B cell (primary cell): ENCODE results near the gene CBLN2. TPM values are rescaled to one million over a fixed set of nuclear protein-coding genes. Genes with fewer than 3 reads are reported as not detected.

Source experiments
- ATAC-seq: fragments of 200-7000 bp; cut with Tn5 transposase; one replicate; pipeline ENCODE4 v1.10.0; 2021; ENCODE audit warnings: low read depth, mild to moderate bottlenecking, moderate number of reproducible peaks, moderate library complexity
- CTCF ChIA-PET: fragments of 350-600 bp; sonication (Branson Sonifier 250); formaldehyde crosslinking; loops from one replicate; lab custom pipeline; 2021; ENCODE audit warnings: antibody characterized with exemption, inconsistent platforms; lab: Charles Lee
- POLR2A ChIA-PET: fragments of 350-600 bp; sonication (Branson Sonifier 250); formaldehyde crosslinking; loops from one replicate; lab custom pipeline; 2021; ENCODE audit warnings: antibody characterized with exemption; lab: Charles Lee
- DNase-seq: peaks from one replicate; pipeline ENCODE4 v3.0.0; 2013
- H2AFZ ChIP-seq: 2 replicates; pipeline ENCODE4 v1.6.1; 2012; ENCODE audit warnings: mild to moderate bottlenecking, low read depth, low read length; ENCODE audit not compliant: insufficient read depth, poor library complexity, severe bottlenecking
- H3K27ac ChIP-seq, 2 donors: 1 replicate in 1 of 2; 2 replicates in 1 of 2; pipeline ENCODE4 v1.5.1; 2012 to 2013; ENCODE audit warnings: low read length in 2 of 2, mild to moderate bottlenecking in 2 of 2, moderate library complexity in 1 of 2
- H3K27me3 ChIP-seq, 4 experiments: fragments of 200-600 bp in 1 of 4; sonication (generic) in 1 of 4; replicated peaks in 1 of 4; 1 replicate in 2 of 4; 2 replicates in 2 of 4; pipeline versions ENCODE4 v1.6.1 to v1.7.0; 2013 to 2016; ENCODE audit warnings: low read length in 3 of 4, mild to moderate bottlenecking in 2 of 4, mixed read lengths in 1 of 4, moderate library complexity in 1 of 4; ENCODE audit not compliant: insufficient read depth in 4 of 4, control insufficient read depth in 3 of 4; ENCODE audit errors: control extremely low read depth in 1 of 4
- H3K36me3 ChIP-seq, 2 experiments: replicated peaks in 1 of 2; 1 replicate in 1 of 2; 2 replicates in 1 of 2; pipeline versions ENCODE4 v1.6.1 to v1.7.1; 2013; ENCODE audit warnings: low read length in 1 of 2; ENCODE audit not compliant: insufficient read depth in 2 of 2, control insufficient read depth in 1 of 2; ENCODE audit errors: control extremely low read depth in 1 of 2, extremely low read depth in 1 of 2
- H3K4me1 ChIP-seq, 2 donors: fragments of 200-600 bp in 1 of 2; sonication (generic) in 1 of 2; 1 replicate in 1 of 2; 2 replicates in 1 of 2; pipeline versions ENCODE4 v1.5.1 to v1.6.1; 2013 to 2017; ENCODE audit warnings: low read length in 2 of 2; ENCODE audit not compliant: control insufficient read depth in 2 of 2, insufficient read depth in 2 of 2
- H3K4me2 ChIP-seq: replicated peaks from 2 replicates; pipeline ENCODE3; 2012; ENCODE audit warnings: mild to moderate bottlenecking, low read depth, low read length; ENCODE audit not compliant: poor library complexity, severe bottlenecking
- H3K4me3 ChIP-seq, 5 experiments: fragments of 200-600 bp in 1 of 5; sonication (generic) in 1 of 5; 1 replicate in 3 of 5; 2 replicates in 2 of 5; pipeline versions ENCODE4 v1.5.1 to v1.7.0; 2011 to 2016; ENCODE audit warnings: low read length in 4 of 5, mild to moderate bottlenecking in 4 of 5, low read depth in 2 of 5, control low read depth in 1 of 5, moderate library complexity in 1 of 5; ENCODE audit not compliant: insufficient read depth in 1 of 5; ENCODE audit errors: control extremely low read depth in 1 of 5, extremely low read depth in 1 of 5
- H3K79me2 ChIP-seq: fragments of 200-600 bp; sonication (generic); one replicate; pipeline ENCODE4 v1.6.0; 2016; ENCODE audit warnings: low read length; ENCODE audit not compliant: control insufficient read depth, insufficient read depth
- H3K9ac ChIP-seq: fragments of 200-600 bp; sonication (generic); 2 replicates; pipeline ENCODE4 v1.6.1; 2017; ENCODE audit warnings: mild to moderate bottlenecking, low read length, moderate library complexity
- H3K9me3 ChIP-seq, 3 donors: one replicate each; pipeline versions ENCODE4 v1.6.1 to v1.7.1; 2013; ENCODE audit warnings: low read length in 2 of 3; ENCODE audit not compliant: control insufficient read depth in 2 of 3, insufficient read depth in 1 of 3; ENCODE audit errors: control extremely low read depth in 1 of 3
- H4K20me1 ChIP-seq: 2 replicates; pipeline ENCODE4 v1.6.0; 2012; ENCODE audit warnings: mild to moderate bottlenecking, low read length; ENCODE audit not compliant: insufficient read depth, control insufficient read depth, poor library complexity, severe bottlenecking
- H3K27ac Mint-ChIP-seq: one replicate; pipeline ENCODE4 v1.8.0; 2021; ENCODE audit warnings: mixed read lengths
- H3K27me3 Mint-ChIP-seq: one replicate; pipeline ENCODE4 v1.8.0; 2021; ENCODE audit warnings: mixed read lengths
- H3K4me1 Mint-ChIP-seq: one replicate; pipeline ENCODE4 v1.8.0; 2021; ENCODE audit warnings: mixed read lengths
- H3K4me3 Mint-ChIP-seq: one replicate; pipeline ENCODE4 v1.8.0; 2021; ENCODE audit warnings: mixed read lengths
- H3K9me3 Mint-ChIP-seq: one replicate; pipeline ENCODE4 v1.8.0; 2022; ENCODE audit warnings: mixed read lengths; ENCODE audit not compliant: insufficient read depth
- EZH2 ChIP-seq: IDR thresholded peaks from 2 replicates; pipeline ENCODE4 v1.6.1; 2012; ENCODE audit warnings: borderline replicate concordance, low read depth, mild to moderate bottlenecking, moderate library complexity, low read length; ENCODE audit not compliant: insufficient read depth, poor library complexity, severe bottlenecking
- WGBS: methylation state at CpG from one replicate; pipeline ENCODE4 v1.1.5; 2013; ENCODE audit warnings: missing lambda C conversion rate; ENCODE audit not compliant: insufficient coverage; 5-methylcytosine and 5-hydroxymethylcytosine counted together
- intact Hi-C: fragments of 100-400 bp; cut with micrococcal nuclease; formaldehyde crosslinking; loops from one replicate; pipeline ENCODE4 v1.10.0; 2022
- polyA plus RNA-seq: library from polyadenylated mRNA; depleted of rRNA; stranded (reverse); fragments of >200 nt; gene quantifications from 2 replicates; pipeline ENCODE4 v1.2.3, GENCODE V29; 2012
- total RNA-seq, 2 donors: library from RNA; stranded (reverse); fragments of 120-200 nt in 1 of 2; gene quantifications; 1 replicate in 1 of 2; 2 replicates in 1 of 2; pipeline versions ENCODE4 v1.2.3 to v1.2.4, GENCODE V29; 2013 to 2022
- TF ChIP-seq, protein P1 (sequence below): fragments of 200-600 bp; IDR thresholded peaks from one replicate; pipeline ENCODE4 v1.8.0; 2022; ENCODE audit warnings: antibody characterized with exemption, mild to moderate bottlenecking

The CBLN2 gene
- total and polyA plus RNA-seq, 2 donors (not counting 1 experiment from before 2014, with no cell fraction given): not detected

DNA sequence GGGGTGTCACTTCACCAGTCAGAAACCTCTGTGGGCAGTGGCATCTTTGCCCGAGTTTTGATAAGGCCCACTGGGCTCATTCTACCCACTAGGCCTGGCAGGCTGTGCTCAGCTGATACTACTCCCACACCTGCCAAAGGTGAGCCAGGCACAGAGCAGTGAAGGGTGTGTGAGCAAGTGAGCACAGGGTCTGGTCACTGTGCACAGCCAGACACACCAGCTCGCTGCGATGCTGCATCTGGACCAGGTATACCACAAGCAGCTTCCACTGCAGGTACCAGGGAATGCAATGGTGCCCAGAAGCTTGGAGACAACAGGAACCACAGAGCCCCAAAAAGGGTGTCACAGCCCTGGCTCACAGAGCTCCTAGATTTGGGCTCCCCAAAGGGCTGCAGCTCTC, 40.6 kb upstream of the CBLN2 start:
- Histone ChIP-seq H3K9me3 (peaks cover 0 to 6% (median 2%) of the 10 kb centered on the region in 3 donors), H3K4me1 (no peaks in the 10 kb centered on the region), H3K36me3 (no peaks in the 10 kb centered on the region), H2AFZ (no peak overlapping the region), H3K4me2 (no peak overlapping the region), H3K9ac (no peak overlapping the region), H3K79me2 (no peaks in the 10 kb centered on the region), H3K27ac (no peak overlapping the region), H3K27me3 (no peaks in the 10 kb centered on the region), H4K20me1 (no peaks in the 10 kb centered on the region), H3K4me3 (no peak overlapping the region)
- intact Hi-C loops: loop anchor here (10.0 kb wide), 1 partner anchor 60 kb away; no protein-coding TSS in a partner anchor
- POLR2A ChIA-PET: no interaction called here
- 93% methylated on average over 3 of the region's 3 CpGs for WGBS
- CTCF ChIA-PET: no interaction called here
- Mint-ChIP-seq H3K4me1 (no peaks in the 10 kb centered on the region), H3K9me3 (peaks cover 2% of the 10 kb centered on the region), H3K27ac (no peak overlapping the region), H3K4me3 (no peak overlapping the region), H3K27me3 (no peaks in the 10 kb centered on the region)
- DNase-seq (no peak), ATAC-seq (no peak)
- TF ChIP-seq EZH2: no peak
- TF ChIP-seq, protein P1, sequence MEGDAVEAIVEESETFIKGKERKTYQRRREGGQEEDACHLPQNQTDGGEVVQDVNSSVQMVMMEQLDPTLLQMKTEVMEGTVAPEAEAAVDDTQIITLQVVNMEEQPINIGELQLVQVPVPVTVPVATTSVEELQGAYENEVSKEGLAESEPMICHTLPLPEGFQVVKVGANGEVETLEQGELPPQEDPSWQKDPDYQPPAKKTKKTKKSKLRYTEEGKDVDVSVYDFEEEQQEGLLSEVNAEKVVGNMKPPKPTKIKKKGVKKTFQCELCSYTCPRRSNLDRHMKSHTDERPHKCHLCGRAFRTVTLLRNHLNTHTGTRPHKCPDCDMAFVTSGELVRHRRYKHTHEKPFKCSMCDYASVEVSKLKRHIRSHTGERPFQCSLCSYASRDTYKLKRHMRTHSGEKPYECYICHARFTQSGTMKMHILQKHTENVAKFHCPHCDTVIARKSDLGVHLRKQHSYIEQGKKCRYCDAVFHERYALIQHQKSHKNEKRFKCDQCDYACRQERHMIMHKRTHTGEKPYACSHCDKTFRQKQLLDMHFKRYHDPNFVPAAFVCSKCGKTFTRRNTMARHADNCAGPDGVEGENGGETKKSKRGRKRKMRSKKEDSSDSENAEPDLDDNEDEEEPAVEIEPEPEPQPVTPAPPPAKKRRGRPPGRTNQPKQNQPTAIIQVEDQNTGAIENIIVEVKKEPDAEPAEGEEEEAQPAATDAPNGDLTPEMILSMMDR: no peak

DNA sequence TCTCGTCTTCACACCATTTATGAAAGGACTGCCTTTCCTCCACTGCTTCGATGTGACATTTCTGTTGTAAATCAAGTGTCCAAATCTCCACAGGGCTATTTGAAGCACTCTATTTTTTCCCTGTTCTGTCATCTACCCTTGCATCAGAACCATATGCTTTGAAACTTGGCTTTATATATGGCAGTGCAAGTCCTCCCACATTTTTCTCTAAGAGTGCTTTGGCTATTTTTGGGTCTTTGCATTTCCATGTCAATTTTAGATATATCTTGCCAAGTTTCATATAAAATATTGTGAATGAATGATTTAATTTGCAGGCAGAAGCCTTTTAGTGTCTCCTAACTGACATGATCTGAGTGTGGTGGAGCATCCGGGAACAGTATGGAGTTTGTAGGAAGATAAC, 37.8 kb upstream of the CBLN2 start:
- Histone ChIP-seq H3K36me3 (no peaks in the 10 kb centered on the region), H3K79me2 (no peaks in the 10 kb centered on the region), H4K20me1 (no peaks in the 10 kb centered on the region), H3K9me3 (peaks cover 0 to 6% (median 2%) of the 10 kb centered on the region in 3 donors), H3K4me2 (no peak overlapping the region), H2AFZ (no peak overlapping the region), H3K27me3 (no peaks in the 10 kb centered on the region), H3K27ac (no peak overlapping the region), H3K9ac (no peak overlapping the region), H3K4me1 (no peaks in the 10 kb centered on the region), H3K4me3 (no peak overlapping the region)
- CTCF ChIA-PET: no interaction called here
- no peaks in the 10 kb centered on the region for H3K4me1 Mint-ChIP-seq
- intact Hi-C loops: loop anchor here (10.0 kb wide), 1 partner anchor 57 kb away; no protein-coding TSS in a partner anchor
- H3K27ac Mint-ChIP-seq: no peak overlapping the region
- H3K27me3 Mint-ChIP-seq: no peaks in the 10 kb centered on the region
- no peak for TF ChIP-seq EZH2
- TF ChIP-seq, protein P1: no peak
- H3K9me3 Mint-ChIP-seq: no peaks in the 10 kb centered on the region
- no peak overlapping the region for H3K4me3 Mint-ChIP-seq
- DNase-seq (no peak), ATAC-seq (no peak)
- WGBS: 100% methylated on average over 1 of the region's 3 CpGs
- POLR2A ChIA-PET: no interaction called here
